M059J (cell line): Measurements from ENCODE around the gene CDH4. TPM values are rescaled to one million over a fixed set of nuclear protein-coding genes. Genes with fewer than 3 reads are reported as not detected.
"Not testable (repeated sequence)": the region's sequence is repeated elsewhere in the genome, so short reads cannot be mapped to it uniquely, and the experiment has no call there.

Source experiments
- DNase-seq: peaks from one replicate; pipeline ENCODE4 v3.0.0-alpha.2; 2012; ENCODE audit warnings: low read depth
- total RNA-seq: library from RNA; depleted of rRNA; stranded (reverse); fragments of >200 nt; shearing (Covaris generic); gene quantifications from 2 replicates; pipeline ENCODE4 v1.2.3, GENCODE V29; 2014

CDH4 gene
- total RNA-seq, 1 experiment from 2014 or later, result 7.8 TPM

GRCh38 chr20:61841551-61841950 is 589.5 kb downstream of the CDH4 start:
- no peak for DNase-seq

GRCh38 chr20:61841966-61842365 is 589.9 kb downstream of the CDH4 start:
- DNase-seq, result no peak

DNA sequence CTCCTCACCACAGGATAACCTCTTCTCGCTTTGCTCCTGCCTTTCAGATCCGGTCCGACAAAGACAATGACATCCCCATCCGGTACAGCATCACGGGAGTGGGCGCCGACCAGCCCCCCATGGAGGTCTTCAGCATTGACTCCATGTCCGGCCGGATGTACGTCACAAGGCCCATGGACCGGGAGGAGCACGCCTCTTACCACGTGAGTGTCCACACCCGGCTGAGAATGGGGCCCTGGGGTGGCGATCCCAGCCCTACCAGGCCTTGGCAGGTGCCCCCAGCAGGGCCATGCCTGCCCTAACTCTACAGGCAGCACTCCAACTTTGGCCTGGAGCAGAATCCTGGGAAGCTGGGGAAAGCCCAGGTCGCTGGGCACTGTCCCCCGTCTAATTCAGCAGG is 592.6 kb downstream of the CDH4 start:
- DNase-seq, result no peak

DNA sequence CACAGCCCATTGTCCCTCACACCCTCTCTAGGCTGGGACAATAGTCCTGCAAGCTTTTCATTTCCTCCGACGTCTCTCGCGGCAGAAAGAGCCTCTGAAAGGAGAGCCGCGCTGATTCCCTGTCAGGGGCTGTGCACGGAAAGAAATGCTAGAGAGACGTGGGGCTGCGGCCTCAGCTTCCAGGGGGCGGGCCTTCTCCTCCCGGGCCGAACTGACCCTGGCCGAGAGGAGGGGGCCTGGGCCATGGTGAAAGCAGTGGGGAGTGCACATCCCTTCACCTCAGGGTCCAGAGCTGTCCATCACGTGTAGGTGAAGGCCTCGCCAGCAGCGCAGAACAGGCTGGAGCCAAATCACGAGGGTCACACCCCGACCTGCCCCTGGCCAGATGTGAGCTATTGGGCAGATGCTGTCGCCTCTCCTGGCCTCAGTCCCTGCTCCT is 593.2 kb downstream of the CDH4 start:
- DNase-seq, result no peak

DNA sequence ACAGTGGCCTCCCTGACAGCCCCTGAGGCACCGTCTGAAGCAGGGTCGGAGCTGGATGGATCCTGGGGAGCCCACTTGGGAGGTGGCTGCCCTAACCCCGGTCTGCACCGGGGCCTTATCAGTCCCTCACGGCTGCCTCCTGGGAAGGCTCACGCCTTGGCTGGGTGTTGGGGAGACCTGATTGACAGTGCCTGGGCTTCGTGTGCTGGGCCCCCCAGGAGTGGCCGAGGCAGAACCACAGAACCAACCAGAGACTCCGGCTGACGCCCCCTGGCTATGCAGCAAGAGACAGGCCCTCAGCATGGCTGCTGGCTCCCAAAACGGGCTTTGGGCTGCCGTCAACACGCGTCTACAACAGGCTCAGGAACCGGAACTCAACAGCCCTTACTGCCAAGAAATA is 594.0 kb downstream of the CDH4 start:
- no peak for DNase-seq

GRCh38 chr20:61846741-61847419 is 594.8 kb downstream of the CDH4 start:
- no peak for DNase-seq

GRCh38 chr20:61847420-61847748 is 595.3 kb downstream of the CDH4 start:
- DNase-seq, result no peak

DNA sequence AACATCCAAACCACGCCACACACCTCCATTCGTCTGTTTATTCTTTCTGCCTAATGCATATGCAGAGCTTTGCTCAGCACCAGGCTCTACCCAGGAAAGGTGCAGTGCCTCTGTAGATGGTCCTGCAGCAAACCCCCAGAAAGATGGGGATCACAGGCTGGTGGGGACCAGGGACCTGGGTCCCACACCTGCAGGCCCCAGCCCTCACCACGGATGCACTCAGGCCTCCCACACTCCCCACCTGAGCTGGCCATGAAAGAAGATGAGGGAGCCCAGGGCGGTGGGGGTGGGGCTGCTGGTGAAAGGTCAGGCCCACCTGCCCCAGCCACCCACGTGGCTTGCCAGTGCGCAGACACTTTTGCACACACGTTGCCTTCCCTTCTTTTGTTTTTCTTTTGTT is 595.9 kb downstream of the CDH4 start:
- no peak for DNase-seq

GRCh38 chr20:61848851-61849250 is 596.8 kb downstream of the CDH4 start:
- DNase-seq, result no peak

DNA sequence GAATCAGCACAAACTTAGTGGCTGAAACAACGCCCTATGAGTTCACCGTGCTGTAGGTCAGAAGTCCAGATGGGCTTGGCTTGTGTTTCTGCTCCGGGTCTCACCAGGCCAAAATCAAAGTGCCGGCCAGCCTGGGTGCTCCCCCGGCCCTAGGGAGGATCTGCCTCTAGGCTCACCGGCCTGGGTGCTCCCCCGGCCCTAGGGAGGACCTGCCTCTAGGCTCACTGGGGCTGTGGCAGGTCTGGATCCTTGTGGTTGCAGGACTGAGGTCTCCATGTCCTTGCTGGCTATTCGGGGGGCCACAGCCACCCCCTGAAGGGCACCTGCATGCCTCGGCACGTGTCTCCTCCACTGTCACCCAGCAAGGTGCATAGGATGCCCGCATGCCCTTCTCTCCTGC is 597.3 kb downstream of the CDH4 start:
- no peak for DNase-seq

DNA sequence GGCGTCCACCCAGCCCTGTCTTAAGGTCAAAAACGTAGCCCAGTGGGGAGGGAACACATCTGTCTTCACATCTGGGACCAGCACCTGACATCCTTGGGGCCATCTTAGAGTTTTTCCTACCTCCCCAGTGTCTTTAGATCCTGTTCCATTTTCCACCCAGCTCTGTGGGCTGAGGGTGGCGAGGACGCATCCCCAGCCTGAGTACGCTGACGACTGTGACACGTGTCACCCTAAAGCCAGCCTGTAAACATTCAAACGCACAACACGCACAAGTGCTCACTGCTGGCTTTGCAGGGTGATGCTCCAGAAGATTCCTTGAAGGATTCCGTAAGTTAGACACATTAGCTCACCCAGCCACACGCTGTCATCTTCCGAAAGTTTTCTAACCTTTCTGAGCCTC is 597.8 kb downstream of the CDH4 start:
- no peak for DNase-seq

- no peak for DNase-seq
Measured at GRCh38 chr20:61850457-61850856, 598.4 kb downstream of the CDH4 start.

- no peak for DNase-seq
Measured at GRCh38 chr20:61850926-61851900, 599.2 kb downstream of the CDH4 start.

DNA sequence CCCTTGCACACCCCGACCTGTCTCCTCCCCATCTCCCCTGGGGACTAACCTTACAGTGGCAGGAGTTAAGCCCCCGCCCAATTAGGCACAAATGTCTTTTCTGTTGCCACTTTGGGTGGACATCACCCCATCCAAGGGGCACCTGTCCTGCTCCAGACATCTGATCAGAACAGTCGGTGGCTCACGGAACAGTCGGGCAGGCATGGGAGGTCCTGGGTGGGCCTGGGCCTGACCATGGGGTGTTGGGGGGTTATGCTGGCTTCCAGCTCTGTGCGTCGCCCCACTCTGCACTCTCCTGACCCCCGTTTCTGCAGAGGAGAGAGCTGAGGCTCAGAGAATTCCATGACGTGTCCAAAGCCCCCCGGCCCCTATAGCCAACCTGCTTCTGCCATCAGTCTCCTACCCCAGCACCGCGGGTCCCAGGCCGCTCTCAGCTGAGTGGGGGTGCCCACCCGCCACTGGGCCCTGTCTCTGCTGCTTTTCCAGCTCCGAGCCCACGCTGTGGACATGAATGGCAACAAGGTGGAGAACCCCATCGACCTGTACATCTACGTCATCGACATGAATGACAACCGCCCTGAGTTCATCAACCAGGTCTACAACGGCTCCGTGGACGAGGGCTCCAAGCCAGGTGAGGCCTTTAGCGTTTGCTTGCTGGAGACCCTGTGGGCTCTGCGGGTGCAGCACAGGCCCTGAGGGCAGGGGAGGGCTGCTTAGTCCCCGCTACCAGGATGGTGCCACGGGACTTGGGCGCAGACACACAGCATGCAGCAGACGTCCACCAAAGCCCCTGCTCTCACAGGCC is 600.4 kb downstream of the CDH4 start:
- DNase-seq, result no peak

- no peak for DNase-seq
Measured at GRCh38 chr20:61853073-61854005, 601.3 kb downstream of the CDH4 start.

DNA sequence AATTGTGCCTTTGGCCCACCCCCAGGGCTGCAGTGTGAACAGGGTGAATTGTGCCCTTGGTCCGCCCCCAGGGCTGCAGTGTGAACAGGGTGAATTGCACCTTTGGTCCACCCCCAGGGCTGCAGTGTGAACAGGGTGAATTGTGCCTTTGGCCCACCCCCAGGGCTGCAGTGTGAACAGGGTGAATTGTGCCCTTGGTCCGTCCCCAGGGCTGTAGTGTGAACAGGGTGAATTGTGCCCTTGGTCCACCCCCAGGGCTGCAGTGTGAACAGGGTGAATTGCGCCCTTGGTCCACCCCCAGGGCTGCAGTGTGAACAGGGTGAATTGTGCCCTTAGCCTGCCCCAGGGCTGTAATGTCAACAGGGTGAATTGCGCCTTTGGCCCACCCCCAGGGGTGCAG is 602.5 kb downstream of the CDH4 start:
- DNase-seq, result not testable (repeated sequence)

GRCh38 chr20:61855286-61855685 is 603.2 kb downstream of the CDH4 start:
- no peak for DNase-seq

GRCh38 chr20:61856626-61857413 is 604.8 kb downstream of the CDH4 start:
- DNase-seq, result no peak

DNA sequence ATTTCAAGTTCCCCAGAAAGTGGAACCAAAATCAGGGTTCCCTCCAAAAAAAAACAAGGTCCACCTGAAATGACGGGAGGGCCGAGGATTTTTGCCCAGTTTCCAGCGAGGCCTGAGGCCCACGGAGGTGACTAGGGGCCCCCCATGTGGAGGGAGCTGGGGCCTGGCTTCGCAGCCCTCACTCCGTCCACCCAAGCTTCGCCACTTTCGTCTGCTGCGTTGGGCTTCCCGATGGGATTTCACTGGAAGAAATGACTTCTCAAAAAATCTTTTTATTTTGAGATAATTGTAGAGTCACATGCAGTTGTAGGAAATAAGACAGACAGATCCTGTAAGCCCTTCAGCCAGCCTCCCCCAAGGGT is 605.3 kb downstream of the CDH4 start:
- no peak for DNase-seq

DNA sequence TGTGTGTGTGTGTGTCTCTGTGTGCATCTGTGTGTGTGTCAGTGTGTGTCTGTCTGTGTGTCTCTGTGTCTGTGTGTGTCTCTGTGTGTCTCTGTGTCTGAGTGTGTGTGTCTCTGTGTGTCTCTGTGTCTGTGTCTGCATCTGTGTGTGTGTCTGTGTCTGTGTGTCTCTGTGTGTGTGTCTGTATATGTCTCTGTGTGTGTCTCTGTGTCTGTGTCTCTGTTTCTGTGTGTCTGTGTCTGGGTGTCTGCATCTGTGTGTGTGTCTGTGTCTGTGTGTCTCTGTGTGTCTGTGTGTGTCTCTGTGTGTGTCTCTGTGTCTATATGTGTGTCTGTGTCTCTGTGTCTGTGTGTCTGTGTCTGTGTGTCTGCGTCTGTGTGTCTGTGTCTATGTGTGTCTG is 605.8 kb downstream of the CDH4 start:
- DNase-seq, result no peak
